Gastrocnemius medialis (tissue), 4 donors: ENCODE measurements around the gene MSL2.

Experiments used
- POLR2A ChIP-seq, 2 donors: fragments of 450-650 bp; IDR thresholded peaks; one replicate each; pipeline ENCODE4 v1.6.1; 2017; ENCODE audit warnings: antibody characterized with exemption in 2 of 2, mild to moderate bottlenecking in 2 of 2, moderate library complexity in 2 of 2
- TF ChIP-seq, protein P1 (sequence below), 5 experiments: fragments of 450-650 bp in 3 of 5; fragments of 200-600 bp in 2 of 5; sonication (generic) in 2 of 5; IDR thresholded peaks in 4 of 5; conservative IDR thresholded peaks in 1 of 5; 1 replicate in 4 of 5; 2 replicates in 1 of 5; pipeline ENCODE4 v1.5.1; 2016 to 2019; ENCODE audit warnings: antibody characterized with exemption in 5 of 5, mild to moderate bottlenecking in 3 of 5, moderate library complexity in 3 of 5

DNA sequence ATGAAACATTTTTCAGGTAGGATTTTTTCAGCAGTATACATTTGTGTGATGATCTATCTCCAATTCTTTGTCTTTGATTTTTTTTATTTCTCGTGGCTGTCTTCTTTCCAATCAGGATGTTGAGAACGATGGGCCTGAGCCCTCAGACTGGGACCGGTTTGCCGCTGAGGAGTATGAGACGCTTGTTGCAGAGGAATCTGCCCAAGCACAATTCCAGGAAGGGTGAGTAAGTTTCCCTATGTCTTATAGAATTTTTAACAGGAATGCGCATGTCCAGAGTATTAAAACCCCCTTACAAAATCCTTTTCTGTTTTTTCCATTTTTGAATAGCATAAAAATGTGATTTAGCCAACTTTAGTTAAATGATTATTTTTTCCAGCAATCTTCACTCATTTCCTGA is 90.0 kb downstream of the MSL2 start:
- TF ChIP-seq, protein P1, sequence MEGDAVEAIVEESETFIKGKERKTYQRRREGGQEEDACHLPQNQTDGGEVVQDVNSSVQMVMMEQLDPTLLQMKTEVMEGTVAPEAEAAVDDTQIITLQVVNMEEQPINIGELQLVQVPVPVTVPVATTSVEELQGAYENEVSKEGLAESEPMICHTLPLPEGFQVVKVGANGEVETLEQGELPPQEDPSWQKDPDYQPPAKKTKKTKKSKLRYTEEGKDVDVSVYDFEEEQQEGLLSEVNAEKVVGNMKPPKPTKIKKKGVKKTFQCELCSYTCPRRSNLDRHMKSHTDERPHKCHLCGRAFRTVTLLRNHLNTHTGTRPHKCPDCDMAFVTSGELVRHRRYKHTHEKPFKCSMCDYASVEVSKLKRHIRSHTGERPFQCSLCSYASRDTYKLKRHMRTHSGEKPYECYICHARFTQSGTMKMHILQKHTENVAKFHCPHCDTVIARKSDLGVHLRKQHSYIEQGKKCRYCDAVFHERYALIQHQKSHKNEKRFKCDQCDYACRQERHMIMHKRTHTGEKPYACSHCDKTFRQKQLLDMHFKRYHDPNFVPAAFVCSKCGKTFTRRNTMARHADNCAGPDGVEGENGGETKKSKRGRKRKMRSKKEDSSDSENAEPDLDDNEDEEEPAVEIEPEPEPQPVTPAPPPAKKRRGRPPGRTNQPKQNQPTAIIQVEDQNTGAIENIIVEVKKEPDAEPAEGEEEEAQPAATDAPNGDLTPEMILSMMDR (IDR thresholded peaks at IDR 0.05 in 4 of 5, conservative IDR thresholded peaks at IDR 0.05 in 1 of 5): no peak
- no peak for TF ChIP-seq POLR2A (IDR thresholded peaks at IDR 0.05)
